OCI-LY1 (cell line): Measurements from ENCODE around the gene BIVM.

Experiments used
- H2AFZ ChIP-seq: fragments of 200-600 bp; sonication (generic), shearing (Covaris generic); 2 replicates; pipeline ENCODE4 v1.6.0; 2014; ENCODE audit warnings: antibody characterized with exemption, mild to moderate bottlenecking, low read length
- H3F3A ChIP-seq: fragments of 200-600 bp; sonication (generic), shearing (Covaris generic); 2 replicates; pipeline ENCODE4 v1.6.0; 2014; ENCODE audit warnings: mild to moderate bottlenecking, antibody characterized with exemption, low read length, moderate library complexity; ENCODE audit not compliant: insufficient read depth
- H3K27ac ChIP-seq: fragments of 200-600 bp; sonication (generic); 2 replicates; pipeline ENCODE4 v1.5.1; 2014; ENCODE audit warnings: low read length, mixed run types, mild to moderate bottlenecking, low read depth; ENCODE audit not compliant: poor library complexity, severe bottlenecking
- H3K27me3 ChIP-seq: fragments of 200-600 bp; sonication (generic); 2 replicates; pipeline ENCODE4 v1.6.0; 2014; ENCODE audit warnings: antibody characterized with exemption, mild to moderate bottlenecking, low read length, moderate library complexity; ENCODE audit not compliant: insufficient read depth
- H3K36me3 ChIP-seq: fragments of 200-600 bp; sonication (generic); 2 replicates; pipeline ENCODE4 v1.6.1; 2014; ENCODE audit warnings: mild to moderate bottlenecking, antibody characterized with exemption, low read length, moderate library complexity, mixed read lengths; ENCODE audit not compliant: insufficient read depth
- H3K4me1 ChIP-seq: fragments of 200-600 bp; sonication (generic); 2 replicates; pipeline ENCODE4 v1.5.1; 2014; ENCODE audit warnings: mild to moderate bottlenecking, low read length, moderate library complexity; ENCODE audit not compliant: insufficient read depth, severe bottlenecking
- H3K4me2 ChIP-seq: fragments of 200-600 bp; sonication (generic), shearing (Covaris generic); 2 replicates; pipeline ENCODE4 v1.6.1; 2014; ENCODE audit warnings: low read length
- H3K4me3 ChIP-seq: fragments of 200-600 bp; sonication (generic); 2 replicates; pipeline ENCODE4 v1.5.1; 2014; ENCODE audit warnings: low read length, low read depth, mild to moderate bottlenecking, mixed read lengths; ENCODE audit not compliant: poor library complexity, severe bottlenecking
- H3K79me2 ChIP-seq: fragments of 200-600 bp; shearing (Covaris generic); 2 replicates; pipeline ENCODE4 v1.6.1; 2016; ENCODE audit warnings: mixed run types, low read length, mixed read lengths; ENCODE audit not compliant: insufficient read depth
- H3K9ac ChIP-seq: fragments of 200-600 bp; sonication (generic), shearing (Covaris generic); 2 replicates; pipeline ENCODE4 v1.6.1; 2014; ENCODE audit warnings: mild to moderate bottlenecking, low read length, mixed read lengths
- H3K9me2 ChIP-seq: fragments of 200-600 bp; sonication (generic), shearing (Covaris generic); 2 replicates; pipeline ENCODE4 v1.6.1; 2014; ENCODE audit warnings: low read depth, mild to moderate bottlenecking, low read length, mixed read lengths
- H3K9me3 ChIP-seq: fragments of 200-600 bp; shearing (Covaris generic); 2 replicates; pipeline ENCODE4 v1.6.1; 2014; ENCODE audit warnings: low read length, mixed read lengths
- H4K20me1 ChIP-seq: fragments of 200-600 bp; sonication (generic), shearing (Covaris generic); 2 replicates; pipeline ENCODE4 v1.6.0; 2016; ENCODE audit warnings: mild to moderate bottlenecking, low read length; ENCODE audit not compliant: insufficient read depth
- EZH2 ChIP-seq: fragments of 200-600 bp; sonication (generic), shearing (Covaris generic); IDR thresholded peaks from 2 replicates; pipeline ENCODE4 v1.8.0; 2017; ENCODE audit warnings: borderline replicate concordance, mixed run types, mild to moderate bottlenecking, antibody characterized with exemption, low read length, moderate library complexity, mixed read lengths
- TF ChIP-seq, protein P1 (sequence below): fragments of 200-600 bp; sonication (generic), shearing (Covaris generic); IDR thresholded peaks from 2 replicates; pipeline ENCODE4 v1.5.1; 2017; ENCODE audit warnings: mild to moderate bottlenecking, antibody characterized with exemption, low read length, moderate library complexity, mixed read lengths

The BIVM gene

DNA sequence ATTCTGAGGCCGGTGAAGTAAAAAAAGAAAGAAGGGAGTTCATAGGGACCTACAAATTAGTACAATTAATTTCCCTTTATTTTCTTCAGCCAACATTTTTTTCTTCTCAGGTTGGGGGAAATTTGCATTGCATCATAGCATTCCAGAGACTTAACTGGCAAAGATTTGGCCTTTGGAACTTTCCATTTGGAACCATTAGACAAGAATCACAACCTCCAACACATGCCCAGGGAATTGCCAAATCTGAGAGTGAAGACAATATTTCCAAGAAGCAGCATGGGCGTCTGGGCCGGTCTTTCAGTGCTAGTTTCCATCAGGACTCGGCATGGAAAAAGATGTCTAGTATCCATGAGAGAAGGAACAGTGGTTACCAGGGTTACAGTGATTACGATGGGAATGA is 40.5 kb downstream of the BIVM start:
- Histone ChIP-seq H3K9ac (no peak overlapping the region), H3K4me2 (no peak overlapping the region), H3F3A (no peaks in the 10 kb centered on the region), H3K36me3 (no peaks in the 10 kb centered on the region), H3K9me3 (no peaks in the 10 kb centered on the region), H2AFZ (no peak overlapping the region), H3K27me3 (no peaks in the 10 kb centered on the region; the same call in 1 of the 2 replicates), H3K9me2 (no peaks in the 10 kb centered on the region), H3K27ac (no peak overlapping the region), H4K20me1 (no peaks in the 10 kb centered on the region), H3K4me1 (peaks cover 2% of the 10 kb centered on the region), H3K4me3 (no peak overlapping the region), H3K79me2 (no peaks in the 10 kb centered on the region)
- TF ChIP-seq, protein P1, sequence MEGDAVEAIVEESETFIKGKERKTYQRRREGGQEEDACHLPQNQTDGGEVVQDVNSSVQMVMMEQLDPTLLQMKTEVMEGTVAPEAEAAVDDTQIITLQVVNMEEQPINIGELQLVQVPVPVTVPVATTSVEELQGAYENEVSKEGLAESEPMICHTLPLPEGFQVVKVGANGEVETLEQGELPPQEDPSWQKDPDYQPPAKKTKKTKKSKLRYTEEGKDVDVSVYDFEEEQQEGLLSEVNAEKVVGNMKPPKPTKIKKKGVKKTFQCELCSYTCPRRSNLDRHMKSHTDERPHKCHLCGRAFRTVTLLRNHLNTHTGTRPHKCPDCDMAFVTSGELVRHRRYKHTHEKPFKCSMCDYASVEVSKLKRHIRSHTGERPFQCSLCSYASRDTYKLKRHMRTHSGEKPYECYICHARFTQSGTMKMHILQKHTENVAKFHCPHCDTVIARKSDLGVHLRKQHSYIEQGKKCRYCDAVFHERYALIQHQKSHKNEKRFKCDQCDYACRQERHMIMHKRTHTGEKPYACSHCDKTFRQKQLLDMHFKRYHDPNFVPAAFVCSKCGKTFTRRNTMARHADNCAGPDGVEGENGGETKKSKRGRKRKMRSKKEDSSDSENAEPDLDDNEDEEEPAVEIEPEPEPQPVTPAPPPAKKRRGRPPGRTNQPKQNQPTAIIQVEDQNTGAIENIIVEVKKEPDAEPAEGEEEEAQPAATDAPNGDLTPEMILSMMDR: no peak
- no peak for TF ChIP-seq EZH2

DNA sequence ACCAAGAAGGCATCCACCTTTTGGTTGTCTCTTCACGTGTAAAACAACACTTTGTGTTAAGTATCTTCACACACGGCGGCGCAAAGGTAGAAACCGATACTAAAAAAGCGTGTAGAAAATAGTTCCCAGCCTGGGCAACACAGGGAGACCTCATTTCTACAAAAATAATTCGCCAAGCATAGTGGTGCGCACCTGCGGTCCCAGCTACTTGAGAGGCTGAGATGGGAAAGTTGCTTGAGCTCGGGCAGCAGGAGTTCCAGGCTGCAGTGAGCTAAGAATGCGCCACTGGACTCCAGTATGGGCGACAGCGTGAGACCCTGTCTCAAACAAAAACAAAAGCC is 46.3 kb downstream of the BIVM start:
- H3K9me2 ChIP-seq: no peaks in the 10 kb centered on the region
- no peaks in the 10 kb centered on the region; the same call in 1 of the 2 replicates for H3K36me3 ChIP-seq
- peaks cover 23% of the 10 kb centered on the region for H3K79me2 ChIP-seq
- no peaks in the 10 kb centered on the region for H3K9me3 ChIP-seq
- H3K4me1 ChIP-seq: peaks cover 27% of the 10 kb centered on the region
- peak overlapping the region; percentile 84 for H3K4me2 ChIP-seq
- H4K20me1 ChIP-seq: no peaks in the 10 kb centered on the region
- peak overlapping the region; percentile 70 for H3K4me3 ChIP-seq
- no peak overlapping the region for H2AFZ ChIP-seq
- H3K27me3 ChIP-seq: no peaks in the 10 kb centered on the region
- TF ChIP-seq, protein P1: no peak
- no peak for TF ChIP-seq EZH2
- peak overlapping the region; percentile 91 for H3K27ac ChIP-seq
- H3K9ac ChIP-seq: peak overlapping the region; percentile 84
- no peaks in the 10 kb centered on the region for H3F3A ChIP-seq

DNA sequence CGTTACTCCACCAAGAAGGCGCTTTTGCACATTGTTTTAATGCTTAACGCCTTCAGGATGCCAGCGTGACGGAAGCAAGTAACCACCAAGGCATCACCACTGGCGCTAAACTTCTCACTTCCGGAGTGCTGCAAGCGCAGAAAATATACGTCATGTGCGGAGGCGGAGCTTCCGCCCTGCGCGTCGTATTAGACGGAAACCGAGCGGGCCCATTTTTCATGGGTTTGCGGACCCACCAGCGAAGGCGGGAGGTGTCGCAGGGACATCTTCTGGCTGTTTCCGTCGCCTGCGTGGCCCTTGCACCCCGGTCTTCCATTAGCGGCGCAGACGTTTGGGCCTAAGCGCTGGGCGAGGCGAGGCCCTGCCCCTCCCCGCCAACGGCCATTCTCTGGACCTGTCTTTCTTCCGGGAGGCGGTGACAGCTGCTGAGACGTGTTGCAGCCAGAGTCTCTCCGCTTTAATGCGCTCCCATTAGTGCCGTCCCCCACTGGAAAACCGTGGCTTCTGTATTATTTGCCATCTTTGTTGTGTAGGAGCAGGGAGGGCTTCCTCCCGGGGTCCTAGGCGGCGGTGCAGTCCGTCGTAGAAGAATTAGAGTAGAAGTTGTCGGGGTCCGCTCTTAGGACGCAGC is 46.8 kb downstream of the BIVM start, which contains the start of gene ERCC5:
TSS of gene ERCC5 (plus strand) at position 403 of the 631 bp plus-strand sequence. CDS start 235 bp downstream, outside the sequence.
- Histone ChIP-seq H3F3A (no peaks in the 10 kb centered on the region), H2AFZ (no peak within 1 kb of the TSS), H3K27me3 (no peaks in the 10 kb centered on the region), H3K9me3 (no peaks in the 10 kb centered on the region), H4K20me1 (no peaks in the 10 kb centered on the region), H3K36me3 (no peaks in the 10 kb centered on the region; the same call in 1 of the 2 replicates), H3K4me1 (peaks cover 27% of the 10 kb centered on the region), H3K4me3 (peak within 1 kb of the TSS; percentile 70), H3K27ac (peak within 1 kb of the TSS; percentile 91), H3K9me2 (no peaks in the 10 kb centered on the region), H3K79me2 (peaks cover 23% of the 10 kb centered on the region), H3K9ac (peak within 1 kb of the TSS; percentile 84), H3K4me2 (peak within 1 kb of the TSS; percentile 84)
- TF ChIP-seq, protein P1: no peak
- no peak for TF ChIP-seq EZH2
